ENCODE results near the gene ARFRP1.

The ARFRP1 gene

GRCh38 chr20:63686094-63686491 is 21.7 kb downstream of the ARFRP1 start:
- TF ChIP-seq, protein P1, sequence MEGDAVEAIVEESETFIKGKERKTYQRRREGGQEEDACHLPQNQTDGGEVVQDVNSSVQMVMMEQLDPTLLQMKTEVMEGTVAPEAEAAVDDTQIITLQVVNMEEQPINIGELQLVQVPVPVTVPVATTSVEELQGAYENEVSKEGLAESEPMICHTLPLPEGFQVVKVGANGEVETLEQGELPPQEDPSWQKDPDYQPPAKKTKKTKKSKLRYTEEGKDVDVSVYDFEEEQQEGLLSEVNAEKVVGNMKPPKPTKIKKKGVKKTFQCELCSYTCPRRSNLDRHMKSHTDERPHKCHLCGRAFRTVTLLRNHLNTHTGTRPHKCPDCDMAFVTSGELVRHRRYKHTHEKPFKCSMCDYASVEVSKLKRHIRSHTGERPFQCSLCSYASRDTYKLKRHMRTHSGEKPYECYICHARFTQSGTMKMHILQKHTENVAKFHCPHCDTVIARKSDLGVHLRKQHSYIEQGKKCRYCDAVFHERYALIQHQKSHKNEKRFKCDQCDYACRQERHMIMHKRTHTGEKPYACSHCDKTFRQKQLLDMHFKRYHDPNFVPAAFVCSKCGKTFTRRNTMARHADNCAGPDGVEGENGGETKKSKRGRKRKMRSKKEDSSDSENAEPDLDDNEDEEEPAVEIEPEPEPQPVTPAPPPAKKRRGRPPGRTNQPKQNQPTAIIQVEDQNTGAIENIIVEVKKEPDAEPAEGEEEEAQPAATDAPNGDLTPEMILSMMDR (IDR thresholded peaks at IDR 0.05; ENCODE audit: insufficient read depth, low read length) = no peak
- no peak for TF ChIP-seq SPI1 (IDR thresholded peaks at IDR 0.05; ENCODE audit: borderline replicate concordance, low read depth)
- TF ChIP-seq POLR2AphosphoS5 (IDR thresholded peaks at IDR 0.05; ENCODE audit: low read depth) = no peak
- no peak for TF ChIP-seq GABPA (IDR thresholded peaks at IDR 0.05; ENCODE audit: low read depth)
- no peak for TF ChIP-seq REST (IDR thresholded peaks at IDR 0.05; ENCODE audit: insufficient replicate concordance, low read depth)
- Histone ChIP-seq H3K27me3 (ENCODE audit: insufficient read depth, poor library complexity, severe bottlenecking) (no peaks in the 10 kb centered on the region), H3K4me3 (replicated peaks; ENCODE audit: insufficient read depth, low read length) (no peak overlapping the region), H3K27ac (replicated peaks) (no peak overlapping the region)
- no peak for DNase-seq (ENCODE audit: low read depth in 1 of 2, low spot score in 1 of 2)

DNA sequence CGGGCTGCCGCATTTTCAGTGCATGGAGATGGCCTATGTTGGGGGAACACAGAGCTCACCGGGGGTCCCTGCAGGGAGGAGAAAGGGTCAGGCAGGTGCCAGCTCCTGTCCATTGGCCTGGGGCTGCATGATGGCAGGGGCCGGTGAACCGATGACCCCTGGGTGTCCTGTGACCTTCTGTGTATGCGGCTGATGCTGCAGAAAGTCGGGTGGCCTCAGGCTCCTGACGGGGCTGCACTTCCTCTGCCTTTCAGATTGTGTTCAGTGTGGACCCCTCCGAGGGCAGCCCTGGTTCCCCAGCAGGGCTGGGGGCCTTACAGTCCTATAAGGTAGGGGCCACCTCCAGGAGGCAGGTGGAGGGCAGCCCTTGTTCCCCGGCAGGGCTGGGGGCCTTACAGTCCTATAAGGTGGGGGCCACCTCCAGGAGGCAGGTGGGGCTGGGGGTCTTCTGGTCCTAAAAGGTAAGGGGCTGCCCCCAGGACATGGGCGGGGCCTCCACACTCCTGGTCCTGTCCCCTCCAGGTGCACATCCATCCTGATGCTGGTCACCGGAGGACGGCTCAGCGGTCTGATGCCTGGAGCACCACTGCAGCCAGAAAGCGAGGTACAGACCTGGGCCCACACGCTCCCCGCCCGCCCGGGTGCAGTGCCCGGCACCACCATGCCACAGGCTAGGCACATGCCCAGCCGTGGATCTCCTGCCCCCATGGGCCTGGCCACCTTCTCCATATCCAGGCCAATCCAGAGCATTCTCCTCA is 22.3 kb downstream of the ARFRP1 start:
- TF ChIP-seq, protein P1 (IDR thresholded peaks at IDR 0.05; ENCODE audit: insufficient read depth, low read length) = no peak
- TF ChIP-seq GABPA (IDR thresholded peaks at IDR 0.05; ENCODE audit: low read depth) (no peak), POLR2AphosphoS5 (IDR thresholded peaks at IDR 0.05; ENCODE audit: low read depth) (no peak), SPI1 (IDR thresholded peaks at IDR 0.05; ENCODE audit: borderline replicate concordance, low read depth) (no peak), REST (IDR thresholded peaks at IDR 0.05; ENCODE audit: insufficient replicate concordance, low read depth) (no peak)
- no peaks in the 10 kb centered on the region for H3K27me3 ChIP-seq (ENCODE audit: insufficient read depth, poor library complexity, severe bottlenecking)
- H3K27ac ChIP-seq (replicated peaks) = no peak overlapping the region
- H3K4me3 ChIP-seq (replicated peaks; ENCODE audit: insufficient read depth, low read length) = no peak overlapping the region
- no peak for DNase-seq (ENCODE audit: low read depth in 1 of 2, low spot score in 1 of 2)

DNA sequence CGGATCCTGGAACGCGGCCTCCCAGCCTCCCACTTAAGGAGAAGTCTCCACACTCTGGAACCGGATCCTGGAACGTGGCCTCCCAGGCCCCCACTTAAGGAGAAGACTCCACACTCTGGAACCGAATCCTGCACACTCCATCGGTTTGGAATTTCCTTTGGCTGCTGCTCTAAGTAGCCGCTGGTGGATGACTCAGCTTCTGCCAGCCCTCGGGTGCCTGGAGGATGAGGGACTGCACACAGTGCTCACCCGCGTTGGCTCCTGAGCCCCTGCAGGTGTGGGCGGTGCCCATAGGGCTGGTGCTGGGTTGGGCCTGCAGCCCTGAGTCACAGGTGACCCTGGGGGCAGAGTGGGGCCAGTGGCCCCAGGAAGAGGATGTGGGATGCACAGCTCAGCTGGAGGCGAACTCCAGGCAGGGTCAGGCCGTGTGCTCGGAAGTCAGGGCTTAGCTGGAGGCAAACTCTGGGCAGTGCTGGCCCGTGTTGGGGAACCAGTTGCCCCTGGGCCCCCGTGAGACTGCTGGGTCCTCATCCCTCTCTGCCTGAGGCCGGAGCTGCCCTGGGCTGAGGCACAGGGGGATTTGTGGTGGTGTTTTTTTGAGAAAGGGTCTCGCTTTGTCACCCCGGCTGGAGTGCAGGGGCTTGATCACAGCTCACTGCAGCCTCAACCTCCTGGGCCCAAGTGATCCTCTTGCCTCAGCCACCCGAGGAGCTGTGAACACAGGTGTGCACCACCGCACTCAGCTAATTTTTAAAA is 25.2 kb downstream of the ARFRP1 start:
- no peaks in the 10 kb centered on the region for H3K27me3 ChIP-seq (ENCODE audit: insufficient read depth, poor library complexity, severe bottlenecking)
- no peak overlapping the region for H3K4me3 ChIP-seq (replicated peaks; ENCODE audit: insufficient read depth, low read length)
- no peak for TF ChIP-seq GABPA (IDR thresholded peaks at IDR 0.05; ENCODE audit: low read depth)
- TF ChIP-seq, protein P1 (IDR thresholded peaks at IDR 0.05; ENCODE audit: insufficient read depth, low read length) = no peak
- no peak for TF ChIP-seq SPI1 (IDR thresholded peaks at IDR 0.05; ENCODE audit: borderline replicate concordance, low read depth)
- TF ChIP-seq REST (IDR thresholded peaks at IDR 0.05; ENCODE audit: insufficient replicate concordance, low read depth) = no peak
- TF ChIP-seq POLR2AphosphoS5 (IDR thresholded peaks at IDR 0.05; ENCODE audit: low read depth) = no peak
- DNase-seq (ENCODE audit: low read depth in 1 of 2, low spot score in 1 of 2) = no peak
- H3K27ac ChIP-seq (replicated peaks) = no peak overlapping the region

All from HL-60 (cell line).